H1 (cell line): ENCODE data around the gene AP1M1. TPM values are rescaled to one million over a fixed set of nuclear protein-coding genes. Genes with fewer than 3 reads are reported as not detected.

Experiments used
- CTCF ChIA-PET: fragments of 300-600 bp; sonication (Branson Sonifier 250); formaldehyde crosslinking; loops from one replicate; lab custom pipeline; 2021; ENCODE audit not compliant: partially characterized antibody; lab: Charles Lee
- POLR2A ChIA-PET: fragments of 300-600 bp; sonication (Branson Sonifier 250); formaldehyde crosslinking; loops from one replicate; lab custom pipeline; 2021; ENCODE audit warnings: inconsistent platforms; ENCODE audit not compliant: partially characterized antibody; lab: Charles Lee
- DNase-seq, 2 experiments: peaks; one replicate each; pipeline versions ENCODE4 v3.0.0 to v3.0.0-alpha.2; 2010 to 2022; ENCODE audit warnings: low spot score in 2 of 2, low read depth in 1 of 2, mixed read lengths in 1 of 2
- FAIRE-seq: peaks from 2 replicates; lab custom pipeline; 2011; peaks lifted over from hg19 to GRCh38; lab: Jason Lieb, UNC
- H2AFZ ChIP-seq: 2 replicates; pipeline ENCODE4 v1.8.1; 2012; ENCODE audit warnings: low read length, inconsistent platforms
- H2AK5ac ChIP-seq: 2 replicates; pipeline ENCODE4 v1.6.1; 2013; ENCODE audit warnings: low read depth, low read length
- H2BK120ac ChIP-seq: replicated peaks from 2 replicates; pipeline ENCODE3; 2013; ENCODE audit warnings: low read depth, low read length, inconsistent platforms
- H2BK12ac ChIP-seq: 2 replicates; pipeline ENCODE4 v1.6.1; 2013; ENCODE audit warnings: low read depth, low read length
- H2BK15ac ChIP-seq: 2 replicates; pipeline ENCODE4 v1.6.1; 2013; ENCODE audit warnings: low read length
- H2BK20ac ChIP-seq: 2 replicates; pipeline ENCODE4 v1.6.1; 2013; ENCODE audit warnings: low read length
- H2BK5ac ChIP-seq: 2 replicates; pipeline ENCODE4 v1.6.1; 2013; ENCODE audit warnings: low read depth, low read length
- H3K14ac ChIP-seq: 2 replicates; pipeline ENCODE4 v1.6.1; 2013; ENCODE audit warnings: inconsistent platforms; ENCODE audit not compliant: insufficient read length
- H3K18ac ChIP-seq: 2 replicates; pipeline ENCODE4 v1.6.1; 2013; ENCODE audit warnings: low read length; ENCODE audit errors: extremely low read depth
- H3K23ac ChIP-seq: 2 replicates; pipeline ENCODE4 v1.6.1; 2013; ENCODE audit warnings: inconsistent platforms; ENCODE audit not compliant: insufficient read length
- H3K23me2 ChIP-seq: 2 replicates; pipeline ENCODE4 v1.6.1; 2013; ENCODE audit warnings: low read depth, low read length
- H3K27ac ChIP-seq: 2 replicates; pipeline ENCODE4 v1.6.1; 2011; ENCODE audit warnings: low read depth, low read length, inconsistent platforms
- H3K27me3 ChIP-seq, 4 experiments: replicated peaks in 1 of 4; 1 replicate in 1 of 4; 2 replicates in 3 of 4; pipeline versions ENCODE4 v1.6.1 to v1.8.1; 2011 to 2013; ENCODE audit warnings: low read length in 3 of 4, mild to moderate bottlenecking in 3 of 4, inconsistent platforms in 2 of 4, mixed read lengths in 2 of 4, moderate library complexity in 1 of 4; ENCODE audit not compliant: control insufficient read depth in 3 of 4, insufficient read depth in 3 of 4; ENCODE audit errors: extremely low read depth in 1 of 4
- H3K36me3 ChIP-seq, 4 experiments: 2 replicates each; pipeline versions ENCODE4 v1.6.1 to v1.8.1; 2011 to 2013; ENCODE audit warnings: mild to moderate bottlenecking in 4 of 4, low read length in 3 of 4, moderate library complexity in 2 of 4, control low read depth in 1 of 4, inconsistent platforms in 1 of 4; ENCODE audit not compliant: insufficient read depth in 4 of 4, control insufficient read depth in 2 of 4
- H3K4ac ChIP-seq: replicated peaks from 2 replicates; pipeline ENCODE3; 2013; ENCODE audit warnings: low read length, low read depth, mixed read lengths, inconsistent platforms; ENCODE audit not compliant: insufficient read length
- H3K4me1 ChIP-seq, 4 experiments: replicated peaks in 1 of 4; 1 replicate in 1 of 4; 2 replicates in 3 of 4; pipeline versions ENCODE4 v1.6.1 to v1.8.1; 2011 to 2013; ENCODE audit warnings: low read length in 3 of 4, inconsistent platforms in 2 of 4, mixed read lengths in 1 of 4; ENCODE audit not compliant: insufficient read depth in 4 of 4, control insufficient read depth in 3 of 4
- H3K4me2 ChIP-seq, 2 experiments: 2 replicates each; pipeline versions ENCODE4 v1.6.1 to v1.8.1; 2011 to 2013; ENCODE audit warnings: low read depth in 2 of 2, low read length in 2 of 2, control low read depth in 1 of 2, inconsistent platforms in 1 of 2, mild to moderate bottlenecking in 1 of 2; ENCODE audit not compliant: insufficient read depth in 1 of 2
- H3K4me3 ChIP-seq, 4 experiments: fragments of 200-600, 300-600 bp in 1 of 4; sonication (generic), shearing (Covaris generic), sonication (Bioruptor Twin) in 1 of 4; 2 replicates each; pipeline versions ENCODE4 v1.5.1 to v1.8.1; 2011 to 2016; ENCODE audit warnings: low read length in 4 of 4, low read depth in 3 of 4, control low read depth in 2 of 4, inconsistent platforms in 2 of 4, mild to moderate bottlenecking in 2 of 4, mixed read lengths in 1 of 4, moderate library complexity in 1 of 4; ENCODE audit not compliant: insufficient read depth in 2 of 4; ENCODE audit errors: extremely low read depth in 1 of 4
- H3K56ac ChIP-seq: replicated peaks from 2 replicates; pipeline ENCODE3; 2013; ENCODE audit warnings: low read depth, mild to moderate bottlenecking, mixed read lengths, low read length, inconsistent platforms; ENCODE audit not compliant: insufficient read length
- H3K79me1 ChIP-seq: 2 replicates; pipeline ENCODE4 v1.6.1; 2013; ENCODE audit warnings: low read depth, low read length, control low read depth
- H3K79me2 ChIP-seq, 2 experiments: 2 replicates each; pipeline versions ENCODE4 v1.6.1 to v1.8.1; 2012 to 2013; ENCODE audit warnings: low read length in 2 of 2, mild to moderate bottlenecking in 2 of 2, inconsistent platforms in 1 of 2; ENCODE audit not compliant: insufficient read depth in 2 of 2, control insufficient read depth in 1 of 2
- H3K9ac ChIP-seq, 4 experiments: replicated peaks in 1 of 4; 1 replicate in 1 of 4; 2 replicates in 3 of 4; pipeline versions ENCODE4 v1.6.1 to v1.8.1; 2011 to 2013; ENCODE audit warnings: low read depth in 3 of 4, low read length in 3 of 4, control low read depth in 2 of 4, mild to moderate bottlenecking in 2 of 4, moderate library complexity in 2 of 4, inconsistent platforms in 1 of 4; ENCODE audit errors: extremely low read depth in 1 of 4
- H3K9me3 ChIP-seq, 2 experiments: 2 replicates each; pipeline versions ENCODE4 v1.6.1 to v1.8.1; 2012 to 2013; ENCODE audit warnings: mild to moderate bottlenecking in 2 of 2, moderate library complexity in 2 of 2, control low read depth in 1 of 2, inconsistent platforms in 1 of 2, low read depth in 1 of 2, low read length in 1 of 2, mixed read lengths in 1 of 2; ENCODE audit not compliant: insufficient read depth in 2 of 2
- H4K20me1 ChIP-seq, 2 experiments: replicated peaks in 1 of 2; 2 replicates each; pipeline versions ENCODE3 to v1.8.1; 2011 to 2013; ENCODE audit warnings: inconsistent platforms in 2 of 2, low read length in 2 of 2, mild to moderate bottlenecking in 1 of 2; ENCODE audit not compliant: insufficient read depth in 2 of 2, control insufficient read depth in 1 of 2
- H4K5ac ChIP-seq: 2 replicates; pipeline ENCODE4 v1.6.1; 2013; ENCODE audit warnings: low read length, low read depth, mixed read lengths, inconsistent platforms; ENCODE audit not compliant: insufficient read length
- H4K8ac ChIP-seq: 2 replicates; pipeline ENCODE4 v1.8.0; 2013; ENCODE audit warnings: mild to moderate bottlenecking, moderate library complexity, low read length, inconsistent platforms; ENCODE audit not compliant: insufficient read depth; ENCODE audit errors: extremely low read depth
- H4K91ac ChIP-seq: replicated peaks from 2 replicates; pipeline ENCODE3; 2013; ENCODE audit warnings: low read length, mixed read lengths, inconsistent platforms; ENCODE audit not compliant: insufficient read length
- CBX5 ChIP-seq: fragments of 300-800, 300-1000 bp; sonication (generic); IDR thresholded peaks from 2 replicates; pipeline ENCODE4 v1.7.1; 2016; ENCODE audit warnings: antibody characterized with exemption, low read length, low read depth
- HDAC2 ChIP-seq, 2 experiments: fragments of 300-600 bp in 1 of 2; sonication (generic) in 1 of 2; IDR thresholded peaks; 2 replicates each; pipeline ENCODE4 v1.6.1; 2011 to 2012; ENCODE audit warnings: low read depth in 2 of 2, low read length in 2 of 2, mild to moderate bottlenecking in 2 of 2, moderate library complexity in 2 of 2, borderline replicate concordance in 1 of 2, inconsistent platforms in 1 of 2
- WGBS, 2 experiments: shearing (Covaris generic) in 1 of 2; methylation state at CpG; one replicate each; pipeline versions ENCODE4 v1.1.6 to v1.1.7; 2013 to 2015; ENCODE audit warnings: low lambda C conversion rate in 2 of 2, mixed read lengths in 2 of 2, inconsistent platforms in 1 of 2, low coverage in 1 of 2, missing lambda C conversion rate in 1 of 2; ENCODE audit not compliant: insufficient replicate concordance in 2 of 2, insufficient coverage in 1 of 2, insufficient read length in 1 of 2; ENCODE audit errors: extremely low coverage in 1 of 2, missing lambda C conversion rate in 1 of 2; 5-methylcytosine and 5-hydroxymethylcytosine counted together
- polyA plus RNA-seq, 7 experiments: library from polyadenylated mRNA; depleted of rRNA in 3 of 7; stranded (reverse) in 5 of 7; unstranded in 2 of 7; fragments of >200 nt in 5 of 7; fragments of 200-250 nt in 2 of 7; gene quantifications; 1 replicate in 5 of 7; 2 replicates in 1 of 7; 4 replicates in 1 of 7; pipeline versions ENCODE4 v1.2.1 to v1.2.3, GENCODE V29; 2011 to 2013; ENCODE audit warnings: missing spikeins in 2 of 7, mixed read lengths in 2 of 7
- total RNA-seq: library from RNA; stranded (reverse); fragmentation: NEBNext Ultra II Directional; extraction: Animal tissue kit (Norgen Biotek cat#: 25700); gene quantifications from 2 replicates; pipeline ENCODE4 v1.2.1, GENCODE V29; 2021
- TF ChIP-seq, protein P1 (sequence below): IDR thresholded peaks from 2 replicates; pipeline ENCODE4 v1.6.1; 2012; ENCODE audit warnings: inconsistent platforms

The AP1M1 gene
- total and polyA plus RNA-seq, 2 of the 8 experiments (the other 6 are each of a cell fraction or from before 2014, with no cell fraction given), result 30.9 to 37.5 TPM

DNA sequence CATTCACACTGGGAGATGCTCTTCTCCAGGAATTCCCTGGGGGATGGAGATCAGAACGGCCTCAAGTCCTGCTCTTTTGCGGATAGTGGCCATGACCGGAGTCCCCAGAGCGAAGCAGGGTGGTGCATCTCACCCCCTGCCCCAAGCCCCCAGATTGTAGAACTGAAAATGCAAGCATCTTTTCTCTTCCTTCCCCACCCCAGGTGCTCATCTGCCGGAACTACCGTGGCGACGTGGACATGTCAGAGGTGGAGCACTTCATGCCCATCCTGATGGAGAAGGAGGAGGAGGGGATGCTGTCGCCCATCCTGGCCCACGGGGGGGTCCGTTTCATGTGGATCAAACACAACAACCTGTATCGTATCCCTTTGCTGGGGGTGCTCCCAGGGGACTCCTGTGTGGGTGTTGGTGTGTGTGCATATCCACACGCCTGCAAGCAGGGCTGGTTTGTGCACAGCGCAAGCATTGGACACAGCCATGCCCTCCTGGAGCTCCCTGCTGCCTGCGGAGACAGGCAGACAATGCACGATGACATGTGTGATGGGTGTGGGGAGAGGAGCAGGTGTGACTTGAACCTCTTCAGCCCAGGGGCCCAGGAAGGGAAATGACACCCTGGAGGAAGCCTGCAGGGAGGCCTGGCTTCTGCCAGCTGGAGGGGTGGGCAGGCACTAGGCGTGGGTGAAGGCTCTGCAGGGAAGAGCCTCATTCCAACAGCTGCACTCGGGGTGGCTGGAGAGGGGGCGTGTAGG is 5.7 kb downstream of the AP1M1 start:
- WGBS, 2 experiments, result 91% methylated on average over 19 of the region's 19 CpGs; no CpG with 5 or more reads in 1 of the 2 experiments
- POLR2A ChIA-PET, result no interaction called here

More for the DNA sequence above, 5.7 kb downstream of the AP1M1 start:
- Histone ChIP-seq H3K4ac (no peak overlapping the region), H3K23me2 (peaks cover 3% of the 10 kb centered on the region; the same call in 1 of the 2 replicates), H2BK20ac (no peak overlapping the region), H4K5ac (no peak overlapping the region), H3K79me1 (peaks cover 4% of the 10 kb centered on the region), H3K14ac (no peak overlapping the region), H2BK15ac (no peak overlapping the region), H3K23ac (no peak overlapping the region), H4K8ac (no peak overlapping the region), H2AFZ (no peak overlapping the region), H2BK5ac (no peak overlapping the region), H3K36me3 (peaks cover 0 to under 1% (median 0%) of the 10 kb centered on the region in 4 experiments; a peak in 2 of 8 replicates), H3K9ac (no peak overlapping the region), H3K56ac (no peak overlapping the region), H3K4me3 (no peak overlapping the region), H3K27ac (no peak overlapping the region), H3K4me2 (no peak overlapping the region), H4K91ac (no peak overlapping the region), H3K9me3 (no peaks in the 10 kb centered on the region), H2BK12ac (no peak overlapping the region), H3K4me1 (no peaks in the 10 kb centered on the region), H4K20me1 (peaks cover 2 to 10% of the 10 kb centered on the region in 2 experiments), H2BK120ac (no peak overlapping the region), H3K18ac (no peak overlapping the region), H3K27me3 (no peaks in the 10 kb centered on the region), H3K79me2 (peaks cover 0 to 5% of the 10 kb centered on the region in 2 experiments; a peak in 1 of 4 replicates), H2AK5ac (no peak overlapping the region)
- CTCF ChIA-PET, result interaction anchor here (1.3 kb wide), 1 partner anchor 183 kb away, joined by 4 read pairs; no protein-coding TSS in a partner anchor
- TF ChIP-seq CBX5 (no peak), HDAC2 (IDR thresholded peaks at IDR 0.05; ENCODE audit: borderline replicate concordance in 1 of 2, low read depth in 2 of 2, low read length in 2 of 2) (no peak)
- TF ChIP-seq, protein P1, sequence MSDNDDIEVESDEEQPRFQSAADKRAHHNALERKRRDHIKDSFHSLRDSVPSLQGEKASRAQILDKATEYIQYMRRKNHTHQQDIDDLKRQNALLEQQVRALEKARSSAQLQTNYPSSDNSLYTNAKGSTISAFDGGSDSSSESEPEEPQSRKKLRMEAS, result no peak
- FAIRE-seq (no peak), DNase-seq (no peak)
